ENCODE data around the gene ZDHHC9. TPM values are rescaled to one million over a fixed set of nuclear protein-coding genes. Genes with fewer than 3 reads are reported as not detected.

The ZDHHC9 gene
- polyA plus RNA-seq, 1 of the 3 experiments (the other 2 are of a cell fraction) = 8.1 TPM

- TF ChIP-seq, protein P1, sequence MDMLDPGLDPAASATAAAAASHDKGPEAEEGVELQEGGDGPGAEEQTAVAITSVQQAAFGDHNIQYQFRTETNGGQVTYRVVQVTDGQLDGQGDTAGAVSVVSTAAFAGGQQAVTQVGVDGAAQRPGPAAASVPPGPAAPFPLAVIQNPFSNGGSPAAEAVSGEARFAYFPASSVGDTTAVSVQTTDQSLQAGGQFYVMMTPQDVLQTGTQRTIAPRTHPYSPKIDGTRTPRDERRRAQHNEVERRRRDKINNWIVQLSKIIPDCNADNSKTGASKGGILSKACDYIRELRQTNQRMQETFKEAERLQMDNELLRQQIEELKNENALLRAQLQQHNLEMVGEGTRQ (IDR thresholded peaks at IDR 0.05; ENCODE audit: borderline replicate concordance, low read depth, low read length) = no peak
- TF ChIP-seq TAF1 (IDR thresholded peaks at IDR 0.05; ENCODE audit: borderline replicate concordance, low read depth, low read length) (no peak), GABPA (IDR thresholded peaks at IDR 0.05; ENCODE audit: low read depth) (no peak), RFX5 (IDR thresholded peaks at IDR 0.05; ENCODE audit: low read length) (no peak), NRF1 (IDR thresholded peaks at IDR 0.05; ENCODE audit: low read depth, low read length) (no peak), NFIC (IDR thresholded peaks at IDR 0.05; ENCODE audit: borderline replicate concordance) (no peak), JUND (IDR thresholded peaks at IDR 0.05) (no peak), CHD2 (IDR thresholded peaks at IDR 0.05; ENCODE audit: low read length, partially characterized antibody) (no peak)
- TF ChIP-seq, protein P2, sequence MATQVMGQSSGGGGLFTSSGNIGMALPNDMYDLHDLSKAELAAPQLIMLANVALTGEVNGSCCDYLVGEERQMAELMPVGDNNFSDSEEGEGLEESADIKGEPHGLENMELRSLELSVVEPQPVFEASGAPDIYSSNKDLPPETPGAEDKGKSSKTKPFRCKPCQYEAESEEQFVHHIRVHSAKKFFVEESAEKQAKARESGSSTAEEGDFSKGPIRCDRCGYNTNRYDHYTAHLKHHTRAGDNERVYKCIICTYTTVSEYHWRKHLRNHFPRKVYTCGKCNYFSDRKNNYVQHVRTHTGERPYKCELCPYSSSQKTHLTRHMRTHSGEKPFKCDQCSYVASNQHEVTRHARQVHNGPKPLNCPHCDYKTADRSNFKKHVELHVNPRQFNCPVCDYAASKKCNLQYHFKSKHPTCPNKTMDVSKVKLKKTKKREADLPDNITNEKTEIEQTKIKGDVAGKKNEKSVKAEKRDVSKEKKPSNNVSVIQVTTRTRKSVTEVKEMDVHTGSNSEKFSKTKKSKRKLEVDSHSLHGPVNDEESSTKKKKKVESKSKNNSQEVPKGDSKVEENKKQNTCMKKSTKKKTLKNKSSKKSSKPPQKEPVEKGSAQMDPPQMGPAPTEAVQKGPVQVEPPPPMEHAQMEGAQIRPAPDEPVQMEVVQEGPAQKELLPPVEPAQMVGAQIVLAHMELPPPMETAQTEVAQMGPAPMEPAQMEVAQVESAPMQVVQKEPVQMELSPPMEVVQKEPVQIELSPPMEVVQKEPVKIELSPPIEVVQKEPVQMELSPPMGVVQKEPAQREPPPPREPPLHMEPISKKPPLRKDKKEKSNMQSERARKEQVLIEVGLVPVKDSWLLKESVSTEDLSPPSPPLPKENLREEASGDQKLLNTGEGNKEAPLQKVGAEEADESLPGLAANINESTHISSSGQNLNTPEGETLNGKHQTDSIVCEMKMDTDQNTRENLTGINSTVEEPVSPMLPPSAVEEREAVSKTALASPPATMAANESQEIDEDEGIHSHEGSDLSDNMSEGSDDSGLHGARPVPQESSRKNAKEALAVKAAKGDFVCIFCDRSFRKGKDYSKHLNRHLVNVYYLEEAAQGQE (IDR thresholded peaks at IDR 0.05; ENCODE audit: low read depth, low read length) = no peak
- TF ChIP-seq, protein P3, sequence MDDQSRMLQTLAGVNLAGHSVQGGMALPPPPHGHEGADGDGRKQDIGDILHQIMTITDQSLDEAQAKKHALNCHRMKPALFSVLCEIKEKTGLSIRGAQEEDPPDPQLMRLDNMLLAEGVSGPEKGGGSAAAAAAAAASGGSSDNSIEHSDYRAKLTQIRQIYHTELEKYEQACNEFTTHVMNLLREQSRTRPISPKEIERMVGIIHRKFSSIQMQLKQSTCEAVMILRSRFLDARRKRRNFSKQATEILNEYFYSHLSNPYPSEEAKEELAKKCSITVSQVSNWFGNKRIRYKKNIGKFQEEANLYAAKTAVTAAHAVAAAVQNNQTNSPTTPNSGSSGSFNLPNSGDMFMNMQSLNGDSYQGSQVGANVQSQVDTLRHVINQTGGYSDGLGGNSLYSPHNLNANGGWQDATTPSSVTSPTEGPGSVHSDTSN (IDR thresholded peaks at IDR 0.05) = no peak
Observed at GRCh38 chrX:129824620-129825019, 19.1 kb downstream of the ZDHHC9 start (continued).

GRCh38 chrX:129823522-129823921, 20.2 kb downstream of the ZDHHC9 start:
- Histone ChIP-seq H3K4me1 (ENCODE audit: control insufficient read depth in 1 of 2, insufficient read depth in 2 of 2, low read depth in 1 of 2, low read length in 1 of 2) (no peaks in the 10 kb centered on the region), H3F3A (replicated peaks; ENCODE audit: insufficient read depth) (no peaks in the 10 kb centered on the region), H3K27ac (ENCODE audit: low read depth in 2 of 2, low read length in 1 of 2) (no peak overlapping the region), H3K9me2 (no peaks in the 10 kb centered on the region), H3K9me3 (no peaks in the 10 kb centered on the region), H2AFZ (ENCODE audit: low read depth) (no peak overlapping the region), H3K79me2 (ENCODE audit: insufficient read depth) (no peaks in the 10 kb centered on the region), H3K27me3 (ENCODE audit: insufficient read depth) (no peaks in the 10 kb centered on the region), H3K4me2 (no peak overlapping the region), H4K20me1 (ENCODE audit: insufficient read depth) (no peaks in the 10 kb centered on the region), H3K4me3 (ENCODE audit: low read depth in 2 of 2, low read length in 1 of 2) (no peak overlapping the region), H3K9ac (no peak overlapping the region), H3K36me3 (replicated peaks in 1 of 2; ENCODE audit: control insufficient read depth in 1 of 2, insufficient read depth in 2 of 2, low read length in 1 of 2) (peaks cover 0 to 3% of the 10 kb centered on the region in 2 experiments)
- DNase-seq = no peak
- TF ChIP-seq FOXM1 (IDR thresholded peaks at IDR 0.05; ENCODE audit: low read depth) (no peak), POLR2AphosphoS5 (IDR thresholded peaks at IDR 0.05; ENCODE audit: low read depth, low read length) (no peak), TEAD4 (IDR thresholded peaks at IDR 0.05; ENCODE audit: borderline replicate concordance, insufficient read depth) (no peak), NRF1 (IDR thresholded peaks at IDR 0.05; ENCODE audit: low read depth, low read length) (no peak), TAF1 (IDR thresholded peaks at IDR 0.05; ENCODE audit: borderline replicate concordance, low read depth, low read length) (no peak), SIN3A (IDR thresholded peaks at IDR 0.05; ENCODE audit: borderline replicate concordance, low read depth, low read length) (no peak), JUND (IDR thresholded peaks at IDR 0.05) (no peak), YY1 (IDR thresholded peaks at IDR 0.05; ENCODE audit: low read depth) (no peak), MEF2A (IDR thresholded peaks at IDR 0.05; ENCODE audit: borderline replicate concordance, low read depth) (no peak), MAX (IDR thresholded peaks at IDR 0.05; ENCODE audit: low read depth) (no peak), FOSL2 (IDR thresholded peaks at IDR 0.05; ENCODE audit: borderline replicate concordance, low read depth) (no peak), GATA2 (CRISPR knock-in tag; IDR thresholded peaks at IDR 0.05) (no peak), NFIC (IDR thresholded peaks at IDR 0.05; ENCODE audit: borderline replicate concordance) (no peak)
- TF ChIP-seq, protein P4, sequence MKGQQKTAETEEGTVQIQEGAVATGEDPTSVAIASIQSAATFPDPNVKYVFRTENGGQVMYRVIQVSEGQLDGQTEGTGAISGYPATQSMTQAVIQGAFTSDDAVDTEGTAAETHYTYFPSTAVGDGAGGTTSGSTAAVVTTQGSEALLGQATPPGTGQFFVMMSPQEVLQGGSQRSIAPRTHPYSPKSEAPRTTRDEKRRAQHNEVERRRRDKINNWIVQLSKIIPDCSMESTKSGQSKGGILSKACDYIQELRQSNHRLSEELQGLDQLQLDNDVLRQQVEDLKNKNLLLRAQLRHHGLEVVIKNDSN (IDR thresholded peaks at IDR 0.05; ENCODE audit: borderline replicate concordance, low read depth) = no peak
- CTCF ChIA-PET = interaction anchor here (0.9 to 2.2 kb wide), 23 partner anchors 9 to 252 kb away, joined by 3 to 11 read pairs (median 4); no protein-coding TSS in a partner anchor
- POLR2A ChIA-PET = no interaction called here
- WGBS (ENCODE audit: low lambda C conversion rate) = 53% methylated on average over 6 of the region's 6 CpGs
